Stomach (tissue), 4 donors: ENCODE data around the gene PRKCI.

Source experiments
- CTCF ChIP-seq, 7 experiments: fragments of 450-650 bp in 4 of 7; fragments of 200-600 bp in 3 of 7; sonication (generic) in 3 of 7; IDR thresholded peaks; one replicate each; pipeline ENCODE4 v1.5.1; 2016 to 2019; ENCODE audit warnings: antibody characterized with exemption in 7 of 7, control low read depth in 2 of 7, mild to moderate bottlenecking in 1 of 7
- POLR2A ChIP-seq, 4 donors: fragments of 450-650 bp; IDR thresholded peaks; one replicate each; pipeline ENCODE4 v1.6.1; 2016; ENCODE audit warnings: antibody characterized with exemption in 4 of 4, control low read depth in 2 of 4, mild to moderate bottlenecking in 1 of 4, moderate library complexity in 1 of 4

GRCh38 chr3:170321321-170322034 is 99.3 kb downstream of the PRKCI start:
- TF ChIP-seq CTCF (IDR thresholded peaks at IDR 0.05), result no peak
- TF ChIP-seq POLR2A (IDR thresholded peaks at IDR 0.05), result no peak
